Keratinocyte (primary cell): Measurements from ENCODE around the gene BRAT1. TPM values are rescaled to one million over a fixed set of nuclear protein-coding genes. Genes with fewer than 3 reads are reported as not detected.
"Not testable (repeated sequence)": the region's sequence is repeated elsewhere in the genome, so short reads cannot be mapped to it uniquely, and the experiment has no call there.

Source experiments
- DNase-seq: peaks from one replicate; pipeline ENCODE4 v3.0.0-alpha.2; 2011; ENCODE audit warnings: low read depth, missing footprints, low spot score
- FAIRE-seq: peaks from 2 replicates; lab custom pipeline; 2011; peaks lifted over from hg19 to GRCh38; lab: Jason Lieb, UNC
- H2AFZ ChIP-seq: 2 replicates; pipeline ENCODE4 v1.6.0; 2012; ENCODE audit warnings: low read length, control low read depth, inconsistent platforms; ENCODE audit not compliant: control insufficient read depth
- H3K27ac ChIP-seq: 2 replicates; pipeline ENCODE4 v1.5.1; 2011; ENCODE audit warnings: low read length; ENCODE audit not compliant: control insufficient read depth, insufficient read depth
- H3K27me3 ChIP-seq: 3 replicates; pipeline ENCODE4 v1.6.0; 2011; ENCODE audit warnings: low read length; ENCODE audit not compliant: control insufficient read depth, insufficient read depth; ENCODE audit errors: extremely low read depth
- H3K36me3 ChIP-seq, 2 experiments: 2 replicates in 1 of 2; 3 replicates in 1 of 2; pipeline ENCODE4 v1.5.1; 2011; ENCODE audit warnings: low read length in 2 of 2, mild to moderate bottlenecking in 1 of 2; ENCODE audit not compliant: control insufficient read depth in 2 of 2, insufficient read depth in 2 of 2; ENCODE audit errors: extremely low read depth in 1 of 2
- H3K4me1 ChIP-seq: 3 replicates; pipeline ENCODE4 v1.5.1; 2011; ENCODE audit warnings: low read length; ENCODE audit not compliant: control insufficient read depth, insufficient read depth; ENCODE audit errors: extremely low read depth
- H3K4me2 ChIP-seq: 3 replicates; pipeline ENCODE4 v1.6.0; 2011; ENCODE audit warnings: low read depth, low read length; ENCODE audit not compliant: control insufficient read depth, insufficient read depth; ENCODE audit errors: extremely low read depth
- H3K4me3 ChIP-seq, 3 experiments: fragments of 200-600 bp in 1 of 3; sonication (generic) in 1 of 3; 2 replicates in 2 of 3; 3 replicates in 1 of 3; pipeline ENCODE4 v1.5.1; 2011 to 2016; ENCODE audit warnings: low read length in 3 of 3, mild to moderate bottlenecking in 3 of 3, control low read depth in 2 of 3, inconsistent platforms in 1 of 3, low read depth in 1 of 3, mixed read lengths in 1 of 3, mixed run types in 1 of 3, moderate library complexity in 1 of 3; ENCODE audit not compliant: control insufficient read depth in 2 of 3, insufficient read depth in 2 of 3; ENCODE audit errors: extremely low read depth in 1 of 3
- H3K79me2 ChIP-seq: 2 replicates; pipeline ENCODE4 v1.6.0; 2012; ENCODE audit warnings: low read length; ENCODE audit not compliant: control insufficient read depth, insufficient read depth
- H3K9ac ChIP-seq: 3 replicates; pipeline ENCODE4 v1.6.0; 2011; ENCODE audit warnings: low read length; ENCODE audit not compliant: control insufficient read depth, insufficient read depth; ENCODE audit errors: extremely low read depth
- H3K9me1 ChIP-seq: 3 replicates; pipeline ENCODE4 v1.6.0; 2011; ENCODE audit warnings: low read length; ENCODE audit not compliant: control insufficient read depth, insufficient read depth; ENCODE audit errors: extremely low read depth
- H3K9me3 ChIP-seq: 2 replicates; pipeline ENCODE4 v1.5.1; 2012; ENCODE audit warnings: low read depth, low read length; ENCODE audit not compliant: control insufficient read depth
- H4K20me1 ChIP-seq: 3 replicates; pipeline ENCODE4 v1.6.0; 2011; ENCODE audit warnings: low read length; ENCODE audit not compliant: control insufficient read depth, insufficient read depth; ENCODE audit errors: extremely low read depth
- EZH2 ChIP-seq: IDR thresholded peaks from one replicate; pipeline ENCODE4 v1.6.1; 2012; ENCODE audit warnings: inconsistent platforms, mild to moderate bottlenecking, low read length, moderate library complexity
- dilution Hi-C: fragments of 300-500 bp; cut with MboI; formaldehyde crosslinking; loops from one replicate; pipeline ENCODE4 v1.7.0; 2020; ENCODE audit warnings: low sequenced_read_pairs; ENCODE audit not compliant: extremely low pct_ligation_motif_present
- polyA plus RNA-seq, 5 experiments: library from polyadenylated mRNA; depleted of rRNA in 3 of 5; stranded (reverse) in 3 of 5; stranded (forward) in 1 of 5; unstranded in 1 of 5; fragments of >200 nt; gene quantifications; 1 replicate in 1 of 5; 2 replicates in 3 of 5; 3 replicates in 1 of 5; pipeline versions ENCODE4 v1.2.1 to v1.2.3, GENCODE V29; 2011 to 2012; ENCODE audit warnings: missing spikeins in 2 of 5, low read depth in 1 of 5, low replicate concordance in 1 of 5
- TF ChIP-seq, protein P1 (sequence below), 3 experiments: IDR thresholded peaks in 1 of 3; conservative IDR thresholded peaks in 1 of 3; optimal IDR thresholded peaks in 1 of 3; 2 replicates in 2 of 3; 3 replicates in 1 of 3; pipeline versions ENCODE3 to v1.5.1; 2011; ENCODE audit warnings: low read length in 3 of 3, mild to moderate bottlenecking in 3 of 3, moderate library complexity in 2 of 3, control low read depth in 1 of 3, inconsistent platforms in 1 of 3; ENCODE audit not compliant: insufficient read depth in 2 of 3; ENCODE audit errors: extremely low read depth in 1 of 3

BRAT1 gene
- polyA plus RNA-seq, 1 donor (not counting 4 experiments of a cell fraction or from before 2014, with no cell fraction given): 6.4 TPM

DNA sequence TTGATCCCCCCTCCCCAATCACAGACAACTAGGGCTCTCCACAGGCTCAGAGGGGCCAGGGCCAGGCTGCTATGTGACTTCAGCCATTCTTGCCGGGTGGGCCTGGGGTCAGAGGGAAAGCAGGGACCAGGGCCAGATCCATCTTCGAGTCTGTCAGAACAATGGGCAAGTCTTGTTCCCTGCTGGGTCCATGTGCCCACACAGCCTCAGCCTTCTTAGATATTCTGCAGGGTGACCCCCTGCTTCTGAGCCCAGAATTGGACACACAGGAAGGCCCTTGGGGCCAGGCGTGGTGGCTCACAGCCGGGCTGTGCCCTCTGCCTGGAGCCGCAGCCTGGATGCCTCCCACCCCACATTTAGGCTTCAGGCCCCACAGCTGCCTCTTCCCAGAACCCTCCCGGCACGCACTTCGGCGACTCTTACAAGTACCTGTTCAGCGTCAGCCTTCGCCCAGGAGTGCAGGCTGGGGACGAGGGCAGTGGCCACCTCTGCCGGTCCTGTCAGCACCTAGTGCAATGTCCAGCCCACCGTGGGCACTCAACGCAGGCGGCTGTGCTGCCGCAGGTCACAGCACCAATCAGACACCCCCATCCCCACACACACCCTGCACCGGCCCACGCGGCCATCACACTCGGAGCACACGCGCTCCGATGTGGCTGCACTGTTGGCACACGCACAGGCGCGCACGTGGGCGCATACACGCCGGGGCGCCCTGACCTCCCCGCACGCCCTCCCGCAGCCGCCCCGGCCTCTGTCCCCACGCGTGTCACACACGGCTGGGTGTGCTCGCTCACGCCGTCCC, 24.1 kb downstream of the BRAT1 start:
- not testable (repeated sequence) for FAIRE-seq, H3K4me3 ChIP-seq

DNA sequence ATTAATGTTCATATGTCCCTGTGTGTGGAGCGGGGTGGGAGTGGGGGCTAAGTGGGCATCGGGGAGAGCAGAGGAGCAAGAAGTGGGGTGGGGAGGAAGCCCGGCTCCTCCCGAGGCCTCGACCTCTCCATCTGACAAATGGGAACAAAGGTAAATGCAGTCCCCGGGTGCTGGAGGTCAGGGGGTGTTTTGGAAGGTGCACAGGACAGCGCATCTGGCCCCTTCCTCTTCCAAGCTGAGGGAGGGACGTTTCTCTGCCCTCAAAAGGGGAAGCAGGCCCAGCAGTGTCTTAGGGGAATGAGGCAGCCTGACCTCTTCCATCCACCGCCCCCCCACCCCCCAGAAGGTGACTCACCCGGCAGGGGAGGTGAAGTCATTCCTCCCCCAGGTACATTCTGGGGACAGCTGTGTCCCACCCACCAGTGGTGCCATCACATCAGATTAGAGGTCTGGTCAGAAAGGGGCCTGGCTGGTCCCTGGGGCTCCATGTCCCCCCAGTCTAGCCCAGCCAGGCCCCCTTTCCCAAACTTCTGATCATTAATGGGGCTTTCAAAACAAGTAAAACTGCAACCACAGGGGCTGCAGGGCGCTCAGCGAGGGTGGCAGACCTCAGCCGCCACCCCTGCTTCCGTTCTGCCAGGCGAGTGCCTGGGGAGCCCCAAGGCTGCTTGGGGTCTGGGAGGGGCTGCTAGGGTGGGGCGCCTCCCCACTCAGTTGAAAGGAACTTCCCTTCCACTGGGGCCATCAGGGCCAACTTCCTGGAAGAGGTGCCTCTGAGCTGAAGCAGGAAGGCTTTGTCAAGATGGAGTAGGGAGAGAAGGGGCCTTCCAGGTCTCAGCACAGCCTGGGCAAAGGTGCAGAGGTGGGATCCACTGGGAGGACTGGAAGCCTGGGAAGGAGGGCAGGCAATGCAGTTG, 25.0 kb downstream of the BRAT1 start:
- H3K4me1 ChIP-seq: peaks cover 41% of the 10 kb centered on the region
- no peaks in the 10 kb centered on the region for H3K9me3 ChIP-seq
- H4K20me1 ChIP-seq: peaks cover 4% of the 10 kb centered on the region
- peak overlapping the region in 1 of 3 experiments; percentile 3 for H3K4me3 ChIP-seq
- no peaks in the 10 kb centered on the region for H3K79me2 ChIP-seq
- FAIRE-seq (no peak), DNase-seq (no peak)
- H3K4me2 ChIP-seq: peak overlapping the region; percentile 27
- H2AFZ ChIP-seq: no peak overlapping the region
- dilution Hi-C loops: no loop called here
- no peaks in the 10 kb centered on the region for H3K9me1 ChIP-seq
- peak overlapping the region; percentile 41 for H3K9ac ChIP-seq
- H3K27ac ChIP-seq: peak overlapping the region; percentile 40
- peaks cover 10 to 12% of the 10 kb centered on the region in 2 experiments for H3K36me3 ChIP-seq
- TF ChIP-seq, protein P1, sequence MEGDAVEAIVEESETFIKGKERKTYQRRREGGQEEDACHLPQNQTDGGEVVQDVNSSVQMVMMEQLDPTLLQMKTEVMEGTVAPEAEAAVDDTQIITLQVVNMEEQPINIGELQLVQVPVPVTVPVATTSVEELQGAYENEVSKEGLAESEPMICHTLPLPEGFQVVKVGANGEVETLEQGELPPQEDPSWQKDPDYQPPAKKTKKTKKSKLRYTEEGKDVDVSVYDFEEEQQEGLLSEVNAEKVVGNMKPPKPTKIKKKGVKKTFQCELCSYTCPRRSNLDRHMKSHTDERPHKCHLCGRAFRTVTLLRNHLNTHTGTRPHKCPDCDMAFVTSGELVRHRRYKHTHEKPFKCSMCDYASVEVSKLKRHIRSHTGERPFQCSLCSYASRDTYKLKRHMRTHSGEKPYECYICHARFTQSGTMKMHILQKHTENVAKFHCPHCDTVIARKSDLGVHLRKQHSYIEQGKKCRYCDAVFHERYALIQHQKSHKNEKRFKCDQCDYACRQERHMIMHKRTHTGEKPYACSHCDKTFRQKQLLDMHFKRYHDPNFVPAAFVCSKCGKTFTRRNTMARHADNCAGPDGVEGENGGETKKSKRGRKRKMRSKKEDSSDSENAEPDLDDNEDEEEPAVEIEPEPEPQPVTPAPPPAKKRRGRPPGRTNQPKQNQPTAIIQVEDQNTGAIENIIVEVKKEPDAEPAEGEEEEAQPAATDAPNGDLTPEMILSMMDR (optimal IDR thresholded peaks at IDR 0.05 in 1 of 3, IDR thresholded peaks at IDR 0.05 in 1 of 3, conservative IDR thresholded peaks at IDR 0.05 in 1 of 3; ENCODE audit: extremely low read depth in 1 of 3, insufficient read depth in 2 of 3, low read length in 3 of 3): no peak
- TF ChIP-seq EZH2: no peak
- no peaks in the 10 kb centered on the region for H3K27me3 ChIP-seq

More for the DNA sequence above, 24.1 kb downstream of the BRAT1 start:
- dilution Hi-C loops, DNase-seq, H3K79me2 ChIP-seq, H3K27ac ChIP-seq, H3K9me3 ChIP-seq, H3K36me3 ChIP-seq, H3K9me1 ChIP-seq, H3K27me3 ChIP-seq, H4K20me1 ChIP-seq, H2AFZ ChIP-seq: not testable (repeated sequence)
- Histone ChIP-seq H3K4me2 (peak overlapping the region; percentile 6), H3K4me1 (peaks cover 41% of the 10 kb centered on the region), H3K9ac (peak overlapping the region; percentile 33)
